Measurements from ENCODE around the gene LFNG.
"Not testable (repeated sequence)": the region's sequence is repeated elsewhere in the genome, so short reads cannot be mapped to it uniquely, and the experiment has no call there.

Gene LFNG

DNA sequence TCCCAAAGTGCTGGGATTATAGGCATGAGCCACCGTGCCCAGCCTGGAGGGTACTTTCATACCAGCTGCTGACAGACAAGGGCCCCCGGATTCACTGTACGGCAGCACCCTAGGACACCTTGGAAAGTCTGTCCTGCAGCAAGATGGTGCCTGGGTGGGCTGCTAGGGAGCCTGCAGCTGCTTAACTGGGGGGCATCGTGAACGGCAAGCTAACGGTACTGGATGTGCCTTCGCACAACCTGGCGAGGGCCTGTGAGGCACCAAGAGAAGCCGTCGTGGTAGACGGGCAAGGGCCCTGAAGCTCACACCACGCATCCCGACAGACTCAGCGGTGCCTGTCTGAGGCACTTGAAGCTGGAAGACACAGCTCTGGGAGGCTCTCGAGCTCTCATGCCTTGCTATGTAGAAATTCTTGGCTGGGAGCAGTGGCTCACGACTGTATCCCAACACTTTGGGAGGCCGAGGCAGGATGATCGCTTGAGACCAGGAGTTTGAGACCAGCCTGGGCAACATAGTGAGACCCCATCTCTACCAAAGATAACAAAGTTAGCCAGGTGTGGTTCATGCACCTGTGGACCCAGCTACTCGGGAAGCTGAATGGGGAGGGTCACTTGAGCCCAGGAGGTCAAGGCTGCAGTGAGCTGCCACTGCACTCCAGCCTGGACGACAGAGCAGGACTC lies 26.3 kb downstream of the LFNG start:
- no peak for DNase-seq (ENCODE audit: low spot score)

- DNase-seq (ENCODE audit: low spot score): no peak
These were observed 27.4 kb downstream of the LFNG start for GRCh38 chr7:2546776-2547586.

DNA sequence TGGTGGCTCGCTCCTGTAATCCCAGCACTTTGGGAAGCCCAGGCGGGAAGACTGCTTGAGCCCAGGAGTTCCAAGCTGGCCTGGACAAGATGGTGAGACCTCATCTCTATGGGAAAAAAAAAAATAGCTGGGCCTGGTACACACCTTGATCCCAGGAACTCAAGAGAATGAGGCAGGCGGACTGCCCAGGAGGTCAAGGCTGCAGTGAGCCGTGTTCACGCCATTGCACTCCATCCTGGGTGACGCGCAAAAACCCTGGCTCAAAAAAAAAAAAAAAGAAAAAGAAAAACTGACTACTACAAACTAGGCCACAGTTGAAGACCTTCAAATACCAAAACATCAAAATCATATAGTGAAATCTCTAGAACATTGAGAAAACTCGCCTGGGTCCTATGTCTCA lies 31.8 kb downstream of the LFNG start:
- no peak for DNase-seq (ENCODE audit: low spot score)

GRCh38 chr7:2553108-2553507 lies 33.5 kb downstream of the LFNG start:
- DNase-seq (ENCODE audit: low spot score): no peak

- no peak for DNase-seq (ENCODE audit: low spot score)
These were observed 34.4 kb downstream of the LFNG start for GRCh38 chr7:2553831-2554581.

GRCh38 chr7:2554661-2555111 lies 35.1 kb downstream of the LFNG start:
- DNase-seq (ENCODE audit: low spot score): no peak

GRCh38 chr7:2555121-2556052 lies 35.8 kb downstream of the LFNG start, which contains the start of gene BRAT1:
Gene BRAT1 (minus strand): TSS chr7:2555524. CDS start chr7:2554431, 1,093 bp downstream.
- DNase-seq (ENCODE audit: low spot score): peak; percentile 93

DNA sequence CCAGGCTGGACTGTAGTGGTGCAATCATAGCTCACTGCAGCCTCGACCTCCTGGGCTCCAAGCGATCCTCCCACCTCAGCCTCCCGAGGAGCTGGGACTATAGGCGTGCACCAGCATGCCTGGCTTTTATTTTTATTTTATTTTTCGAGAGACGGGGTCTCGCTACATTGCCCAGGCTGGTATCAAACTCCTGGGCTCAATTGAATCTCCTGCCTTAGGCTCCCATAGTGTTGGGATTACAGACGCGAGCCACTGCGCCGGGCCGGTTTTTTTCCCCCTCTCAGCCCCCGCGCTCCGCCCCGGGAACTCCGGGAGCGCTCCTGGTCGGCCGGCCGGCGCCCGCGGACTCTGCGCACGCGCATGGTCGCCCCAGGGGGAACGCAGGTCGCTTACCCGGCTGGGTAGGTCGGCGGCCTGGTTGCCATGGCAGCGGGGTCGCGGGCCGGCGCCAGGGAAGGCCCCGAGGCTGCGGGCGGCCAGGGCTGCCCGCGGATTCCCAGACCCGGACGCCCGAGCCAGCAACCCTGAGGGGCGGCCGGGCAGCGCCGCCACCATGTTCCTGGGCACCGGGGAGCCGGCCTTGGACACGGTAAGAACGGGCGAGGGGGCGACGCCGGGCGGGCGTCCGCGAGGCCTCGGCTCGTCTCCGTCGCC lies 39.2 kb downstream of the LFNG start, which contains the start of gene IQCE:
Gene IQCE (plus strand): TSS at position 351 of the 654 bp plus-strand sequence. CDS start 203 bp downstream, at position 554.
- DNase-seq (ENCODE audit: low spot score): peak; percentile 89

- DNase-seq (ENCODE audit: low spot score): no peak
These were observed 39.8 kb downstream of the LFNG start for GRCh38 chr7:2559283-2559950.

GRCh38 chr7:2563955-2564354 lies 44.4 kb downstream of the LFNG start:
- not testable (repeated sequence) for DNase-seq (ENCODE audit: low spot score)

DNA sequence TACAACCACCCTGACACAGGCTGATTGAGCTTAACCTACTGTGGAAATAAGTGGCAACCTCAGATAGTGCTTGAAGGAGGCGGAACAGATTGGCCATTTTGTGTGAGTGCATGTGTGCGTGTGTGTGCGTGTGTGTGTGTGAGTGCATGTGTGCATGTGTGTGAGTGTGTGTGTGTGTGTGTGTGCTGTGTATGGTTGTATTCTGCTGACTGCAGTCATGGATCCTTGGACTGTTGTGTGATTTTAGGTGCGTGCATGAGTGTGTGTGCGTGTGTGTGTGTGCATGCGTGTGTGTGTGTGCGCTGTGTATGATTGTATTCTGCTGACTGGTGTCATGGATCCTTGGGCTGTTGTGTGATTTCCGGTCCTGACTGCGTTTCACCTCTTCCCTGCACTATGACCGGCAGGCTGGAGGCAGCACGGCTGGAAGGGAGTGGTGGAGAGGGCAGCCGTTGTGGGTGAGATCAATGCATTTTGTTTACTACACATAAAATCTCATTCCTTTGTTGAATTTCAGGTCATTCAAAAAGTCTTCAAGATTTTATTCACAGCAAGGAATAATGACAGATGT lies 45.5 kb downstream of the LFNG start:
- DNase-seq (ENCODE audit: low spot score): no peak

DNA sequence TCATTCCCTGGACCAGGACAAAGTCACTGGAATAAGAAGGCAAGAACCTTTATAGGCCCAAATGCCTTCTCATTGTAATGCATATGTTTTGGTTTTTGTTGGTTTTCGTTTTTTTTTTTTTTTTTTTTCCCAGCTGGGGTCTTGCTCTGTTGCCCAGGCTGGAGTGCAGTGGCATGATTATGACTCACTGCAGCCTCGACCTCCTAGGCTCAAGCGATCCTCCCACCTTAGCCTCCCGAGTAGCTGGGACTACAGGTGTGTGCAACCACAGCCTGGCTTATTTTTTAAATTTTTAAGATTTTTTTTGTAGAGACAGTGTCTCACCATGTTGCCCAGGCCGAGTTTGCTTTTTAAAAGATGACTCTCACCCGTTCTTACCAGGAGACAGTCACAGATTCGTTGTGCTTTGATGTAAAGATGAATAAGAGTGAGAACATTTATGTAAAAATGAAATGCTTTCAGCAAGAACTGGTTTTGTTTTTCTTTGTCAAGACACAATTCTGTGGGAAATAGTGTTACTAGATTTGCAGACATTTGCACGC lies 46.8 kb downstream of the LFNG start:
- DNase-seq (ENCODE audit: low spot score): no peak

- DNase-seq (ENCODE audit: low spot score): peak; percentile 26
These were observed 47.5 kb downstream of the LFNG start for GRCh38 chr7:2566890-2567678.

- no peak for DNase-seq (ENCODE audit: low spot score)
These were observed 48.2 kb downstream of the LFNG start for GRCh38 chr7:2567679-2568278.

DNA sequence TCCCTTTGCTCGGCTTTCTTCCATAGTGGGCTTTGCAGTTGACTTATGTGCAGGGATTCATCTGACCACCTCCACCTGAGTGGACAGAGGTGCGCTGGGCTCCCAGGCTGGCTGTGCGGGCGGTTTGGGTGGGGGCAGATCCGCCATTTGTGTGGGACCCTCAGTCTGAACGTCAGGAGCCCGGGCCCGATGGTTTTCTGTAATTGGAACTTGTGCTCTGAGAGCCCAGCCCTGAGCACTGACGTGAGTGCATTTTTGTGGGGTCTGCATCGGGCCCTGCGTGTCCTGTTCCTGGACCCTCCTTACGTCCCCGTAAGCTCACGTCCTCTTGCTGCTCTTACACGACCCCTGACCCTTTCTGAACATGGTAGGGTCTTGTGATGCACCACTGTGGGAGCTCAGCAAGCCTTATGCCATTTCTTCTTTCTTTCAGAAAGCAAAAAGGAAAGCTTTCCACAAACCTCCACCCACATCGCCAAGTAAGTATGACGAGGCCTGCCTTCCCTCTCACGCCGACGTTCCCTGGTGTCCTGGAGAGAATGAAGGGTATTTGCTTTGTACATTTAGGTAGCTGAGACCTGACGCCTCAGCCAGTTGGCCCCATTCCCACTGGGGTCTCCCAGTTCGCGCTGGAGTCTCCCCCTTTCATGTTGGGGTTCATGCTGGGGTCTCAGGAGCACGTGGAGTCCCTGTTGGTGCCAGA lies 49.1 kb downstream of the LFNG start:
- DNase-seq (ENCODE audit: low spot score): no peak

DNA sequence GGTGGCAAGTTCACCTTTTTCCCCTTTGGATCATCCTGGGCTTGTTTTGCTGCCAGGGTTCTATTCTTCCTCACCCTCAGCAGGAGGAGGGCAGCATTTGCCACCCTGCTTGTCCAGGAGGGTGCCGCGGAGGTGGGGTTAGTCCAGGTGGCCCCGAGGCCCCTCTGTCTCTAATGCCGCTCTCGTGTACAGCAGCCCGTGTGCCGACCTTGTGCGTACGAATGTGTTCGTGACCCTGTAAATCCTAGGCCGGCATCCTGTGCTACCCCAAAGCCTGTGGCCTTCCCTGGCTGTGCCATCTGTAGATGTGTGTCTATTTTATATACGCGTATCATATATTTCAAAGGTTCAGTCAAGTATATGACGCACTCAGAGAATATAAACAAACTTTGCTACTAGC lies 49.8 kb downstream of the LFNG start:
- DNase-seq (ENCODE audit: low spot score): no peak

- no peak for DNase-seq (ENCODE audit: low spot score)
These were observed 50.4 kb downstream of the LFNG start for GRCh38 chr7:2570021-2570420.

GRCh38 chr7:2571409-2571808 lies 51.8 kb downstream of the LFNG start:
- DNase-seq (ENCODE audit: low spot score): no peak
